Stimulated activated CD8-positive, alpha-beta memory T cell treated with anti-CD3 and anti-CD28 coated beads, Interleukin-7, amount 100 ng/mL, for 1 hour (primary cell): ENCODE measurements around the gene FAM237A.

ENCODE experiments used
- DNase-seq, 2 donors: peaks; one replicate each; pipeline ENCODE4 v3.0.0-alpha.2; 2020; ENCODE audit warnings: low read depth in 2 of 2

The FAM237A gene

GRCh38 chr2:206642075-206643025 is at the start of gene FAM237A:
Gene FAM237A (plus strand): TSS chr2:206642487. CDS start chr2:206644237, 1,750 bp downstream.
- DNase-seq: no peak

- DNase-seq: no peak
Measured at GRCh38 chr2:206597717-206598218, 44.5 kb upstream of the FAM237A start.

- DNase-seq: no peak
Measured at GRCh38 chr2:206603243-206603642, 39.0 kb upstream of the FAM237A start.

- DNase-seq: no peak
Measured at GRCh38 chr2:206610451-206610850, 31.8 kb upstream of the FAM237A start.

- no peak for DNase-seq
Measured at GRCh38 chr2:206611191-206611590, 31.1 kb upstream of the FAM237A start.

GRCh38 chr2:206611736-206612135 is 30.6 kb upstream of the FAM237A start:
- DNase-seq: no peak

- DNase-seq: no peak
Measured at GRCh38 chr2:206614811-206615210, 27.5 kb upstream of the FAM237A start.

GRCh38 chr2:206615417-206616089 is 26.7 kb upstream of the FAM237A start:
- no peak for DNase-seq

GRCh38 chr2:206616151-206616550 is 26.1 kb upstream of the FAM237A start:
- no peak for DNase-seq

GRCh38 chr2:206619011-206619410 is 23.3 kb upstream of the FAM237A start:
- no peak for DNase-seq

- no peak for DNase-seq
Measured at GRCh38 chr2:206626108-206626507, 16.2 kb upstream of the FAM237A start.

GRCh38 chr2:206627632-206628031 is 14.7 kb upstream of the FAM237A start:
- DNase-seq: no peak

GRCh38 chr2:206631340-206631739 is 10.9 kb upstream of the FAM237A start:
- no peak for DNase-seq

GRCh38 chr2:206635015-206635414 is 7.3 kb upstream of the FAM237A start:
- DNase-seq: no peak

- no peak for DNase-seq
Measured at GRCh38 chr2:206639636-206640035, 2.7 kb upstream of the FAM237A start.

GRCh38 chr2:206641226-206641625 is 1.1 kb upstream of the FAM237A start:
- no peak for DNase-seq

- DNase-seq: no peak
Measured at GRCh38 chr2:206647985-206648384, 5.7 kb downstream of the FAM237A start.

- DNase-seq: no peak
Measured at GRCh38 chr2:206657087-206657486, 14.8 kb downstream of the FAM237A start.

- DNase-seq: no peak
Measured at GRCh38 chr2:206665251-206665650, 23.0 kb downstream of the FAM237A start.

- DNase-seq: no peak
Measured at GRCh38 chr2:206670531-206671319, 28.4 kb downstream of the FAM237A start.

GRCh38 chr2:206683546-206683945 is 41.3 kb downstream of the FAM237A start:
- DNase-seq: no peak

- no peak for DNase-seq
Measured at GRCh38 chr2:206688453-206688852, 46.2 kb downstream of the FAM237A start.
